ENCODE results near the gene CHAC2. TPM values are rescaled to one million over a fixed set of nuclear protein-coding genes. Genes with fewer than 3 reads are reported as not detected.
A peak's percentile ranks its signal among the peaks of the same experiment; 100 is the strongest.

Gene CHAC2
- total and polyA plus RNA-seq, 2 of the 13 experiments (the other 11 are each of a cell fraction or from before 2014, with no cell fraction given), result 1.7 to 10.7 TPM

DNA sequence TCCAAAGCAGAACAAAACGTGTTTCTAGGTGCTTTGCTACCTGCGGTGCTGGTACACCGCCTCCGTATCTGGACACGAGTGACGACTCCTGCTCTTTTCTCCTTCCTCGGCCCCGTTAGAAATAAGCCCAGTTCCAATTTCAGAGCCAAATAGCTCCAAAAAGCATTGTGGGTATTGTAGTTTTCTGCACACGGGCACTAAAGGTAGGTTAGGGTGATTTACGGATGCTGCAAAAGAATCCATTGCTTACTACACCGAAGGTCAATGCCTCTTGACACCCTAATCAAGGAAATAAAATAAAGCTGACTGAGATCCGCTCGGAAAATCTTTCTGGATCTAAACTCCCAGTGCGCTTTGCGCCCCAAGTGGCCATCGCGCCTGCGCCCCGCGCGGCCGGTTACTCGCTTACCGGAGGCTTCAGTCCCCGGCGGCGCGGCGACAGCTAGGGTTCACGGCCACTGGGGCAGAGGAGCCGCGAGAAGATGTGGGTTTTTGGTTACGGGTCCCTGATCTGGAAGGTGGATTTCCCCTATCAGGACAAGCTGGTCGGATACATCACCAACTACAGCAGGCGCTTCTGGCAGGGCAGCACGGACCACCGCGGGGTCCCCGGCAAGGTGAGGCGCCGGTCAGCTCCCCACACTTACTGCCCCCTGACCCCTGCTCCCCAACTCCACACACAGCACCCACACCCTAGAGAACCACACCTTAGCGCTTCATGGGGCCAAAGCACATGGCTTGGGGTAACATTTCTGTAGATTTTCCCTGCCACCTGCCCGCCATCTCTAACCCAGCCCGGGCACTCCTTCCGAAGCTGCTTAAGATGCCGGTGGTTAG is at the start of gene CHAC2 (continued):
- TF ChIP-seq, protein P1, sequence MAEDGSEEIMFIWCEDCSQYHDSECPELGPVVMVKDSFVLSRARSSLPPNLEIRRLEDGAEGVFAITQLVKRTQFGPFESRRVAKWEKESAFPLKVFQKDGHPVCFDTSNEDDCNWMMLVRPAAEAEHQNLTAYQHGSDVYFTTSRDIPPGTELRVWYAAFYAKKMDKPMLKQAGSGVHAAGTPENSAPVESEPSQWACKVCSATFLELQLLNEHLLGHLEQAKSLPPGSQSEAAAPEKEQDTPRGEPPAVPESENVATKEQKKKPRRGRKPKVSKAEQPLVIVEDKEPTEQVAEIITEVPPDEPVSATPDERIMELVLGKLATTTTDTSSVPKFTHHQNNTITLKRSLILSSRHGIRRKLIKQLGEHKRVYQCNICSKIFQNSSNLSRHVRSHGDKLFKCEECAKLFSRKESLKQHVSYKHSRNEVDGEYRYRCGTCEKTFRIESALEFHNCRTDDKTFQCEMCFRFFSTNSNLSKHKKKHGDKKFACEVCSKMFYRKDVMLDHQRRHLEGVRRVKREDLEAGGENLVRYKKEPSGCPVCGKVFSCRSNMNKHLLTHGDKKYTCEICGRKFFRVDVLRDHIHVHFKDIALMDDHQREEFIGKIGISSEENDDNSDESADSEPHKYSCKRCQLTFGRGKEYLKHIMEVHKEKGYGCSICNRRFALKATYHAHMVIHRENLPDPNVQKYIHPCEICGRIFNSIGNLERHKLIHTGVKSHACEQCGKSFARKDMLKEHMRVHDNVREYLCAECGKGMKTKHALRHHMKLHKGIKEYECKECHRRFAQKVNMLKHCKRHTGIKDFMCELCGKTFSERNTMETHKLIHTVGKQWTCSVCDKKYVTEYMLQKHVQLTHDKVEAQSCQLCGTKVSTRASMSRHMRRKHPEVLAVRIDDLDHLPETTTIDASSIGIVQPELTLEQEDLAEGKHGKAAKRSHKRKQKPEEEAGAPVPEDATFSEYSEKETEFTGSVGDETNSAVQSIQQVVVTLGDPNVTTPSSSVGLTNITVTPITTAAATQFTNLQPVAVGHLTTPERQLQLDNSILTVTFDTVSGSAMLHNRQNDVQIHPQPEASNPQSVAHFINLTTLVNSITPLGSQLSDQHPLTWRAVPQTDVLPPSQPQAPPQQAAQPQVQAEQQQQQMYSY (CRISPR knock-in tag; IDR thresholded peaks at IDR 0.05), result no peak; the same call in 1 of the 2 replicates
- TF ChIP-seq ZNF549 (CRISPR knock-in tag; IDR thresholded peaks at IDR 0.05) (no peak), POLR2G (IDR thresholded peaks at IDR 0.05; ENCODE audit: low read depth, low read length) (peak; percentile 89), KLF11 (CRISPR knock-in tag; IDR thresholded peaks at IDR 0.05) (no peak), IRF2 (CRISPR knock-in tag; IDR thresholded peaks at IDR 0.05) (peak; percentile 67), ZNF761 (CRISPR knock-in tag; conservative IDR thresholded peaks at IDR 0.05) (no peak), ZNF343 (CRISPR knock-in tag; IDR thresholded peaks at IDR 0.05) (no peak), ZSCAN30 (CRISPR knock-in tag; IDR thresholded peaks at IDR 0.05) (no peak), ZNF749 (CRISPR knock-in tag; IDR thresholded peaks at IDR 0.05; ENCODE audit: borderline replicate concordance) (0 out of 2 replicates have a peak, but pooled peaks have one; percentile 67), ZMYM3 (CRISPR knock-in tag; IDR thresholded peaks at IDR 0.05) (no peak), ZMAT3 (CRISPR knock-in tag; conservative IDR thresholded peaks at IDR 0.05) (0 out of 2 replicates have a peak, but pooled peaks have one; percentile 28), JUNB (CRISPR knock-in tag; IDR thresholded peaks at IDR 0.05; ENCODE audit: borderline replicate concordance) (no peak), NCOA2 (CRISPR knock-in tag; IDR thresholded peaks at IDR 0.05) (no peak), HMG20A (CRISPR knock-in tag; IDR thresholded peaks at IDR 0.05; ENCODE audit: borderline replicate concordance) (no peak), THYN1 (CRISPR knock-in tag; IDR thresholded peaks at IDR 0.05; ENCODE audit: borderline replicate concordance, low read depth) (no peak), STAT5B (CRISPR knock-in tag; IDR thresholded peaks at IDR 0.05) (peak; percentile 17; the same call in 1 of the 2 replicates), SPEN (CRISPR knock-in tag; IDR thresholded peaks at IDR 0.05; ENCODE audit: low read depth) (no peak), ZNF274 (CRISPR knock-in tag; IDR thresholded peaks at IDR 0.05) (peak; percentile 71; the same call in 1 of the 2 replicates), ZFX (CRISPR knock-in tag; IDR thresholded peaks at IDR 0.05; ENCODE audit: low read depth) (peak; percentile 44; the same call in 1 of the 2 replicates)
- TF ChIP-seq, protein P2, sequence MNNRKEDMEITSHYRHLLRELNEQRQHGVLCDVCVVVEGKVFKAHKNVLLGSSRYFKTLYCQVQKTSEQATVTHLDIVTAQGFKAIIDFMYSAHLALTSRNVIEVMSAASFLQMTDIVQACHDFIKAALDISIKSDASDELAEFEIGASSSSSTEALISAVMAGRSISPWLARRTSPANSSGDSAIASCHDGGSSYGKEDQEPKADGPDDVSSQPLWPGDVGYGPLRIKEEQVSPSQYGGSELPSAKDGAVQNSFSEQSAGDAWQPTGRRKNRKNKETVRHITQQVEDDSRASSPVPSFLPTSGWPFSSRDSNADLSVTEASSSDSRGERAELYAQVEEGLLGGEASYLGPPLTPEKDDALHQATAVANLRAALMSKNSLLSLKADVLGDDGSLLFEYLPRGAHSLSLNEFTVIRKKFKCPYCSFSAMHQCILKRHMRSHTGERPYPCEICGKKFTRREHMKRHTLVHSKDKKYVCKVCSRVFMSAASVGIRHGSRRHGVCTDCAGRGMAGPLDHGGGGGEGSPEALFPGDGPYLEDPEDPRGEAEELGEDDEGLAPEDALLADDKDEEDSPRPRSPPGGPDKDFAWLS (CRISPR knock-in tag; IDR thresholded peaks at IDR 0.05; ENCODE audit: borderline replicate concordance), result no peak
- TF ChIP-seq, protein P3, sequence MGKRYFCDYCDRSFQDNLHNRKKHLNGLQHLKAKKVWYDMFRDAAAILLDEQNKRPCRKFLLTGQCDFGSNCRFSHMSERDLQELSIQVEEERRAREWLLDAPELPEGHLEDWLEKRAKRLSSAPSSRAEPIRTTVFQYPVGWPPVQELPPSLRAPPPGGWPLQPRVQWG (CRISPR knock-in tag; IDR thresholded peaks at IDR 0.05; ENCODE audit: borderline replicate concordance, low read depth), result no peak
- TF ChIP-seq, protein P4, sequence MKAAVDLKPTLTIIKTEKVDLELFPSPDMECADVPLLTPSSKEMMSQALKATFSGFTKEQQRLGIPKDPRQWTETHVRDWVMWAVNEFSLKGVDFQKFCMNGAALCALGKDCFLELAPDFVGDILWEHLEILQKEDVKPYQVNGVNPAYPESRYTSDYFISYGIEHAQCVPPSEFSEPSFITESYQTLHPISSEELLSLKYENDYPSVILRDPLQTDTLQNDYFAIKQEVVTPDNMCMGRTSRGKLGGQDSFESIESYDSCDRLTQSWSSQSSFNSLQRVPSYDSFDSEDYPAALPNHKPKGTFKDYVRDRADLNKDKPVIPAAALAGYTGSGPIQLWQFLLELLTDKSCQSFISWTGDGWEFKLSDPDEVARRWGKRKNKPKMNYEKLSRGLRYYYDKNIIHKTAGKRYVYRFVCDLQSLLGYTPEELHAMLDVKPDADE (CRISPR knock-in tag; IDR thresholded peaks at IDR 0.05), result no peak
